GM19438 (cell line): Measurements from ENCODE around the gene KRTAP5-10.
"Not testable (repeated sequence)": the region's sequence is repeated elsewhere in the genome, so short reads cannot be mapped to it uniquely, and the experiment has no call there.

Experiments
- ATAC-seq: cut with Tn5 transposase; IDR thresholded peaks from one replicate; pipeline ENCODE4 v1.9.1; 2021; ENCODE audit warnings: low read depth; ENCODE audit not compliant: unreplicated experiment

KRTAP5-10 gene

DNA sequence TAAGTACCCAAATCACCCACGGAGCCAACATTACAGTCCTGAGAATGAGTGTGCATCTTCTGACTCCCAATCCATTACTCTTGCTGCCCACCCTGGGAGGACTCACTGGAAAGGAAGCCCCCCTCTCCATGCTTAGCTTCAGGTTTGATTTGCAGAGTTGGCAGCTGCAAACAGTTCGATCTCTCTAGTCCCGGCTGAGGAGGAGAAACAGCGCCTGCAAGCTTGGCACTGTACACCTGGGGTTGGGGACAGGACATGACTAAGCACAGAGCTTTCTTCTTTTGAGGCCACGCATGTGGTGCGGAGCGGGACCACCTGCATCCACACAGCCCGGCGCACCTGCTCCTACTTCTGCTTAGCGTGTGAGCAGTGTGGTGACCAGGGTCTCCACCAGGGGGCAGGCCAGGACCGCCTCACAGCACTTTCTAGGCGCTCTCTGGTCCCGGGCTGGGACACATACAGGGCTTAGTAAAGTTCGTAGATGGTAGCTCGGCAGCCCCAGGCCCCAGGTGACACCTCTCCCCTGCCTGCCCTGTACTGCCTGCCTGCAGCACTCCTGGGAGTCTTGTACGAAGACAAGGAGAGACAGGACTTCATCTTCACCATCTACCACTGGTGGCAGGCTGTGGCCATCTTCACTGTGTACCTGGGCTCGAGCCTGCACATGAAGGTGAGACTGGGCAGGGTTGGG lies 39.6 kb downstream of the KRTAP5-10 start:
- ATAC-seq: not testable (repeated sequence)

- not testable (repeated sequence) for ATAC-seq
Measured at GRCh38 chr11:71606853-71607519, 41.6 kb downstream of the KRTAP5-10 start.

DNA sequence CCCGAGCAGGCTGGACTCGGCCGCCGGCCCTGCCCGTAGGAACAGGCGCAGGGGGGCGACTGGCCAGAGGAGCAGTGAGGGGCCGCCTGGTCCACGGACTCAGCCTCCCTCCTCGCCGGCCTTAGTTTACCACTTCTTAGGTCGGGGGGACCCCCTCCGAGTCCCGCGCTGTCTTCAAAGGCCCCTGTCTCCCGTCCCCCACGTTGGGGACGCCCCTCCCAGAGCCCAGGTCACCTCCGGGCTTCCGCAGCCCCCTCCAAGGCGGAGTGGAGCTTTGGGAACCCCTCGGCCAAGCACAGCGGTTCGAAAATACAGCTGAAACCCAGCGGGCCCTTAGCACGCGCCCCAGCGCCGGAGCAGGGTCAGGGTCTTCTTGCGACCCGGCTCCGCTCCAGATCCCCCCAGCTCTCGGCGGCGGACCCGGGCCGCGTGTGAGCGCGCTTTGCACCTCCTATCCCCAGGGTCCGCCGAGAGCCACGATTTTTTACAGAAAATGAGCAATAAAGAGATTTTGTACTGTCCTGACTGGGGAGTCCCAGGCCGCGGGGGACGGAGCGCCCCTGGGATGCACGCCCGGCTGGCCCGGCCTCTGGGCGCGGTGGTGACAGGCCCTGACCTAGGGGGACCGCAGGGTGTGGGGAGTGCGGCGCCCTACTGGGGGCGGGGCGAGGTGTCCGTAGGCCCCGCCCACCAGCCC lies 42.3 kb downstream of the KRTAP5-10 start:
- ATAC-seq: not testable (repeated sequence)

GRCh38 chr11:71608272-71608671 lies 42.9 kb downstream of the KRTAP5-10 start:
- not testable (repeated sequence) for ATAC-seq

- not testable (repeated sequence) for ATAC-seq
Measured at GRCh38 chr11:71611218-71611910, 46.0 kb downstream of the KRTAP5-10 start.

- ATAC-seq: not testable (repeated sequence)
Measured at GRCh38 chr11:71613931-71614330, 48.6 kb downstream of the KRTAP5-10 start.

GRCh38 chr11:71614366-71614917 lies 49.1 kb downstream of the KRTAP5-10 start:
- ATAC-seq: not testable (repeated sequence)

DNA sequence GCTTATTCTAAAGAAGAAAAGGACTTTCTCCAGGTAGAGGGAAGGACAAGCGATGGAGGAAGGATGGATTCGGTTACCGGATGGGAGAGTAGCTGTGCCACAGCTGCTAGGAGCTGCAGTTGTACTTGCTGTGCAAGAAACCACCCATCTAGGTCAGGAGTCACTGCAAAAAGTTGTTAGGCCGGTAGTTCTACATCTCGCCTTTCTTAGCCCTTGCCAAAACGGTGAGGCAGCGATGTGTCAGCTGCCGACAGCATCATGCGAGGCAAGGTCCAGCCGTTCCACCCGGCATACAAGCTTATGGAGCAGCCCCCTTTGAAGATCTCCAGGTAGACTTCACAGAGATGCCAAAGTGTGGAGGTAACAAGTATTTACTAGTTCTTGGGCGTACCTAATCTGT lies 49.6 kb downstream of the KRTAP5-10 start:
- ATAC-seq: not testable (repeated sequence)
